GM21528 (cell line): ENCODE data around the gene SEMA6B.
"Not testable (repeated sequence)": the region's sequence is repeated elsewhere in the genome, so short reads cannot be mapped to it uniquely, and the experiment has no call there.

Source experiments
- ATAC-seq: cut with Tn5 transposase; IDR thresholded peaks from one replicate; pipeline ENCODE4 v1.9.1; 2021; ENCODE audit warnings: mild to moderate bottlenecking, moderate library complexity; ENCODE audit not compliant: unreplicated experiment, low FRiP score

The SEMA6B gene

DNA sequence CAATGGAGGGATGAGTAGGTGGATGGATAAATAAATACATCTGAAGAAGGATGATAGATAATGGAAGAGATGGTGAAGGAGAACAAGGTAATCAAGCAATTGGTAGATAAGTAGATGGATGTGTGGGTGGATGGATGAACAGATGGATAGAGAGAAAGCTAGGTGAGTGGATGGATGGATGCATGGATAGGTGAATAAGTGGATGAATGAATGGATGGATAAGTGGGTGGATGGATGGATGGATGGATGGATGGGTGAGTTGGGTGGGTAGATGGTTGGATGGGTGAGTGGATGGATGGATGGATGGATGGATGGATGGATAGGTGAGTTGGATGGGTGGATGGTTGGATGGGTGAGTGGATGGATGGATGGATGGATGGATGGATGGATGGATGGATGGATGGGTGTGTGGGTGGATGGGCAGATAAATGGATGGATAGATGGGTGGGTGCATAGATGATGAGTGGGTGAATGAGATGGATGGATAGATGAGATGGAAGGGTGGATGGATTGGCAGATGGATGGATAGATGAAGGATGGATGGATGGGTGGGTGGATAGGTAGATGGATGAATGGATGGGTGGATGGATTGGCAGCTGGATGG lies 6.3 kb downstream of the SEMA6B start:
- no peak for ATAC-seq

DNA sequence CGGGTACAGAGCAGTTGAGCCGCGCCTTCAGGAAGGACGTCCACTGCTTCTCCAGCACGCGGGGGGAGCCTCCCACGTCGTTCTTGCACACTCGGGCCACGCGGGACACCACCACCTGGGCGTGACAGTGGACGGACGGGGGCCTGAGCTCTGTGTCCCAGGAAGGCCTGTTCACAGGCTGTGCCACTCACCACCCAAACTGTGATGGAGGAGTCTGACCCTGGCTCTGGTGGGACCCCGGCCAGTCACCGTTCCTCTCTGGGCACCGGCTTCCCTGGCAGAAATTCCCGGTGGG lies 7.0 kb downstream of the SEMA6B start:
- ATAC-seq, result no peak

DNA sequence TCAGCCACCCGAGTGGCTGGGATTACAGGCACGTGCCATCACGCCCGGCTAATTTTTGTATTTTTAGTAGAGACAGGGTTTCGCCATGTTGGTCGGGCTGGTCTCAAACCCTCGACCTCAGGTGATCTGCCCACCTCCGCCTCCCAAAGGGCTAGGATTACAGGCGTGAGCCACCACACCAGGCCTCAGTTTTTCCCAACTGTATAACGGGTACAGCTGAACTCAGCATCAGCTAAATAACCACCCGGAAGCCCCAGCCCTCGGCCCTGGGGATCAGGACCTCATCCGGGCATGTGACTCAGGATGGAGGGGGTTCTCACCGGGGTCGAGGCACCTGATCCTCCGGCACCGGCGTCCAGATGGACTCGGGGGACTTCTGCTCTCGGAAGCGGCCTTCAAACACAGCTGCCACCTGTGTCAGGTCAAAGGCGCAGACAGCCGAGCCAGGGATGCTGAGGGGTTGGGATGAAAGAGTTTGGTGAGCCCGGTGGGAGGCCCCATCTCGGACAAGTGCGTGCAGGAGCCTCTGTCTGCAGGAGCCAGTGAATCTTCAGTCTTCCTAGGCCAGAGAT lies 8.9 kb downstream of the SEMA6B start:
- no peak for ATAC-seq

DNA sequence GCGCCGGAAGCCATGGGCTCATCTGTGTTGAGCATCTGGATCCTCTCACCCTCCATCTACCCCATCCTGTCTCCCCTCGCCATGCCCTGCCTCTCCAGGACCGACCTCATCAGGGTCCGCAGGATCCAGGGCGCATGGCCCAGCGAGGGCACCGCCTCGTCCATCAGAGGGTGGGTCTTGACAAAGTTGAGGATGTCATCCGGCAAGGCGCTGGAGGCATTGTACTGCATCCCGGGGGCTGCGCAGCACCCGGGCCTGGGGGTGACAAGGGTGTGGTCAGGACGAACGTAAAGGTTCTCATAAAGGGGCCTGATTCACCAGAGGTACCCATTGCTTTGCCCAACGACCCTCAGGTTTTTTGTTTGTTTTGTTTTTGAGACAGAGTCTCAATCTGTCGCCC lies 9.5 kb downstream of the SEMA6B start:
- no peak for ATAC-seq

DNA sequence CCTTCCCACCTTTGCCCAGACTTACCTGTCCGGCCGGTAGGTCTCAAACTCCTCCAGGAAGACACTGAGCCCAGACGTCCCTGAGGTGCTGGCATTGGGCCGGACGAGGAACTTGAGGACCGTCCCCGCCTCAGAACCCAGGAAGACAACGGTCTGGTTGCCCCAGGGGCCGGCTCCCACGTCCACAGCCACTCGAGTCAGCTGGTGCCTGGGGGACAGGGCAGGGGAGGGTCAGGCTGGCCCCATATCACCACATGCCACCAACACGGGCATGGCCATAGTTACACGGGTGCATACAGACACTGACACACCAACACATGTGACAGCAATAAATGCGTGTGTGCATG lies 11.3 kb downstream of the SEMA6B start:
- ATAC-seq, result no peak

DNA sequence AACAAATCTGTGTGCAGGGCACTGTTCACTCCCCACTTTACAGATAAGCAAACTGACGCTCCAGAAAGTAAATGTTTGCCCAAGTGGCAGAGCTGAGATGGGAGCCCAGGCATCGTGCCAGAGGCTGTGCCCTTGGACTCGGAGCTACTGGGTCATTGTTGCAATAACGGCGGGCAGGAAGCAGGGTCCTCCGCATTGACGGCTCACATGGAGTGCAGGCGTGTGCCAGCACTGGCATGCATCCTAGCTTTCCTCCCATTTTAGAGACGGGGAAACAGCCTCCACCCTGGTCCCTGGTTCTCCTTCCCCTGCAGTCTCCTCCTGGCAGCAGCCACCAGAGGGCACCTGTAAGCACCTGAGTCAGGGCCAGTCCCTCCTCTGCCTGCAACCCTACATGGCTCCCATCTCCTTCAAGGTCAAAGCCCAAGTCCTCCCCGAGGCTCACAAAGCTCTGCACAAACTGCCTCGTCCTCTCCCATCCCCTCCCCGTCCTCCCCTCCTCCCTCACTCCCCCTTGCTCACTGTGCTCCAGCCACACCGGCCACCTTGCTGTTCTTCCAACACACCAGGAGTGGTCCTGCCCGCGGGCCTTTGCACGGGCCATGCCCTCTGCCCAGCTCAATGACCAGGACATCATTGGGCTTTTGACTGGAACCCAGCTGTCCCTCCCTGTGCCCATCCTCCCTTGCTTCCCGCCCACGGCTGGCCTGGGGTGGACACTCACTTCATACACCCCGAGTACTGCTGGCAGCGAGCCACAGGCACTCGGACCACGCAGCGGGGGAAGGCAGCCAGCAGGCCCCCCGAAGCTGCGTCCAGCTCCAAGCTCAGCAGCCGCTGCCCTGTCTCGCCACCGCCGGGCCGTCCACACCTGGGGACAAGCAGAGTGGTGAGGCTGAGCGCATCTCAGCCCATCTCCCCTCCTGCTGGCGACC lies 11.9 kb downstream of the SEMA6B start:
- ATAC-seq, result no peak

DNA sequence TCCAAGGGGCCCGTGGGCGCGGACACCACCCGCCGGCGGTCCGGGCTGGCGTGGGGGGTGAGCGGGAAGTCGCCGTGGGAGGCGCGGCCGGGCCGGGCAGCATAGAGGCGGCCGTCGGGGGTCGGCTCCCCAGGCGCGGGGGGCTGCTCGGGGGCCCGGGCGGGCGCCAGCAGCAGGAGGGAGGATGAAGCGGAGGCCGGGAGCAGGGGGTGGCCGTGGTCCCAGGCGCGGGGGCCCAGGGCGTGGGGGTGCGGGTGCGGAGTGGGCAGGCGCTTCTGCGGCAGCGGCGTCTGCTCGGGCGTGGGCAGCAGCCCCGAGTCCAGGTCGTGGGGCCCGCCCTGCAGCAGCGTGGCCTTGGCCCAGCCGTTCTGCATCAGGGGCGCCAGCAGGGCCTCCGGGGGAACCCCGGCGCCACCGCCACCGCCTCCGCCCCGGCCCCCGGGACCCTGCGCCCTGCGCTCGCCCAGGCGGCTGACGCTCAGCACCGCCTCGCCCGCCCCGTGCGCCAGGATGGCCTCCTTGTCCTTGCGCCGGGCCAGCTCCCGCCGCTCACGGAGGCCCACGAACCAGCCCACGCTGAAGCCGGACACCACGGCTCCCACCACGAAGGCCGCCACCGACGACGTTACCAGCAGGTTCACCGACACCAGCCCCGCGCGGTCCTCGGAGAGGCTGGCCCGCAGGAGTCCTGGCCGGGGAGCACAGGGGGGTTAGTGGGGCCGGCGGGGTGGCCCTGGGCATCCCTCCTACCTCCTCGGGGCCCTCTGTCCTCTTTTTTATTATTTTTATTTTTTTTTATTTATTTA lies 15.4 kb downstream of the SEMA6B start:
- no peak for ATAC-seq

DNA sequence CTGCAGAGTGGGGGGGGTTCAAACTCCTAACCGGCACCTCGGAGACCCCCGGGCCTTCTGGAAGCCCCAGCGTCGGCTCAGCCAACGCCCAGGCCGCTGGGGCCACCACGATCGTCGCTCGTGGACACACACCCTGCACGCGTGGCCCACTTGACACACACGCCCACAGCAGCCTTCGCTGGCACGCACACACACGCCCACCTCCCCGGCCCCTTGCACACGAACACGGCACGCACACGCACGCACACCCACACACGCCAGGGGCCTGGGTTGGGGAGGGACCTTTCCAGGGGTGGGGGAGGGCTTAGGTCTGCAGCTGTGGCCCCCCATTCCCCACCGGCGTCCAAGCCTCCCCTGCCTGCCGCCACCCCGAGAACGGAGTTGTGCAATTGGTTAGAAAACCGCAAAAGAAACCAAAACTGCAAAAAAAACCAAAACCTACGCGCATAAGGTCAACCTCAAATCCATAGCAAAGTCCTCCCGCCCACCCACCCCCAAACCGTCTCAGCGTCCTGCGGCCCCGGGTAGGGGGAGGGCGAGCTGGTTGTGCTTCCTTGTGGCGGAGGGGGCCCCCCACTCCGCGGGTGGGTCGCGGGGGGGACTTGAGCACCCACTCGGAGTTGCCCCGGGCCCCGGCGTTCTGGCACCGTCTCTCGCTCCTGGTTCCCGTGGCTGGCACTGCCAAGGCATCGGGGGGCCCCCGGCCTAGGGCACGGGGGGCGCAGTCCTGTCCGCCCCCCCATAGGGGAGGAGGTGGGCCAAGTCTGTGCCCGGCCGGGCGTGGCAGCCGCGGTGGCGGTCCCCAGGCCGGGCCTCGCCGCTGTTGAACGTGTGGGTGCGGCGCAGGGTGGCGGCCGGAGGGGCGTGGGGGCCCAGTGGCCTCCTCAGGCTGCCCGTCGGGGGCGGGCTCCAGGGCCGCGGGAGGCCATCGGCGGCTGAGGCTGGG lies 16.3 kb downstream of the SEMA6B start:
- ATAC-seq, result no peak

DNA sequence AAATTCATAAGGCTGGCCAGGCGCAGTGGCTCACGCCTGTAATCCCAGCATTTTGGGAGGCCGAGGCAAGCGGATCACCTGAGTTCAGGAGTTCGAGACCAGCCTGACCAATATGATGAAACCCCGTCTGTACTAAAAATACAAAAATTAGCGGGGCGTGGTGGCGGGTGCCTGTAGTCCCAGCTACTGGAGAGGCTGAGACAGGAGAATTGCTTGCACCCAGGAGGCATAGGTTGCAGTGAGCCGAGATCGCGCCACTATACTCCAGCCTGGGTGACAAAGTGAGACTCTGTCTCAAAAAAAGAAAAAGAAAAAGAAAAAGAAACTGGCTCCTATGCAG lies 17.7 kb downstream of the SEMA6B start:
- not testable (repeated sequence) for ATAC-seq

DNA sequence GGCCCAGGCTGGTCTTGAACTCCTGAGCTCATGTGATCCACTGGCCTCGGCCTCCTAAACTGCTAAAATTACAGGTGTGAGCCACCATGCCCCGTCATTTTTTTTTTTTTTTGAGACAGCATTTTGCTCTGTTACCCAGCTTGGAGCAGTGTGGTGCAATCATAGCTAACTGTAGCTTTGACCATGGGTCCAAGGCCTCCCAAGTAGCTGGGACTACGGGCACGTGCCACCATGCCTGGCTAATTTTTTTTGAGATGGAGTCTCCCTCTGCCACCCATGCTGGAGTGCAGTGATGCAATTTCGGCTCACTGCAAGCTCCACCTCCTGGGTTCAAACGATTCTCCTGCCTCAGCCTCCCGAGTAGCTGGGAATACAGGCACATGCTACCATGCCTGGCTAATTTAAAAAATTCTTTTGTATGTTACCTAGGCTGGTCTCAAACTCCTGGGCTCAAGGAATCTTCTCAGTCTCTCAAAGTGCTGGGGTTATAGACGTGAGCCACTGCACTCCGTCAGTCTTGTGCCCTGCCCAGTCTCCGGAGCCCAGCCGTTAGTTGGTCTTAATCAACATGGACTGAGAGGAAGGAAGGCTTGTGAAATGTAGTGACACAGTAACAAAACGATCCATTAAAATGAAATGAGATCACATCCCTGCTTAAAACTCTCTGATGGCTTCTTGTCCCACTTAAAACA lies 18.2 kb downstream of the SEMA6B start:
- no peak for ATAC-seq

DNA sequence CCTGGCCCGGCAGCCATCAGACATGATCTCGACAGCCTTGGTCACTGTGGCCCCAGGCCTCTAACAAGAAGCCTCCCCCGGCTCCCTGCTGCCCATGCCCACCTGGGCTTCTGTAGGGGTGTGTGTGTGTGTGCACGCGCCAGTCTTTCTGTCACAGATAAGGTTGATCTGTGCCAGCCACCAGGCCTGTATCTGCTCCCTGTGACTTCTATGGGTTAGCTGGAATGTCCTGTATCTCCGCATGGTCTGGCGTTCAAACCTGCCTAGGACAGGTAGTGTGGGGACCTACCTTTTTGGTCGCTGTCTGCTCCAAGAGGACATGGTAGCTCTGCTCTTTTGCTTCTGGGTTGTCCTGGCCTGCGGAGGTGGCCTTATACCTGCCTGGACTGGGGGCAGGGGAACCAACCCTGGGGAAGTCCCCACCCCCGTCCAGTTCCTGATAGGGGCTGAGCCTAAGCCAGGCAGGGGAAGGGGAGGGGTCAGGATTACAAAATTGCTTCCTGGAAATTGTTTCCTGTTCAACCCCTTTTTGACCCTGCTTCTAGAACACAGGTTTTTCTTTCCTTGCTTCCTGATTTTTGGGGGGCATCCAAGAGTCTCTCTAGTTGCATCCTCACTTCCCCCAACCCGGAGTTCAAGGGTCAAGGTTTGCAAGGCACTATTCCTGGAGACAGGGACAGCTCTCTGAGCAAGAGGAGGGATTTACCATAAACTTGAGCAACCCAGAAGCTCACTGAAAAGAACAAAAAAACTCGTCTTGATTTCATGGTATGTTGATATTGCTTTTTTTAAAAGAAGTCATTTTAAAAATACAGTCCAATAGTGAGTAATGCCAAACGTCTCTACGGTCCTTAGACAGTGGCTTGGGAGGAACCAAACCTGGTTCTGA lies 19.5 kb downstream of the SEMA6B start, which contains the start of gene LRG1:
LRG1 (minus strand) TSS at position 344 of the 889 bp plus-strand sequence; CDS start at position 321, 23 bp downstream.
- ATAC-seq, result no peak

DNA sequence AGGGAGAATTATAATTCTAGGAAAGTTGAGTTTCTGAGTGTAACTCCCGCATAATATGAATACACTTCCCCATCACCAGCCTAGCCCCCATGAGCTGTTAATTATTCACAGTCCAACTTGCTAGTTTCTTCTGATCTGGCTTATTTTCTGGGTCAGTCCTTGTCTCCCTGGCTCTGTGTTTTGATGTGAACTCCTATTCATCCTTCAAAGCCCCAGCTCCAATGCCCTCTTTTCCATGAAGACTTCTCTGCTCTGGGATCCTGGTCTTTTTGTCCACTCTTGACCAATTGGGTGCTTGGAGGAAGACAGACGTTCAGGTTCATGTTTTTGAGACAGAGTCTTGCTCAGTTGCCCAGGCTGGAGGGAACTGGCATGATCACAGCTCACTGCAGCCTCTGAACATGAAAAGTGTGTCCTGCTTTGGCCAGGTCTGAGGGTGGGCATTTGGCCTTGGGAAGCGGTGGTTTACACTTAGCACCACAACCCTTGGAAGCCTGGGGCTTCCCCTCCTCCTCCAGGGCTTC lies 20.3 kb downstream of the SEMA6B start:
- no peak for ATAC-seq

DNA sequence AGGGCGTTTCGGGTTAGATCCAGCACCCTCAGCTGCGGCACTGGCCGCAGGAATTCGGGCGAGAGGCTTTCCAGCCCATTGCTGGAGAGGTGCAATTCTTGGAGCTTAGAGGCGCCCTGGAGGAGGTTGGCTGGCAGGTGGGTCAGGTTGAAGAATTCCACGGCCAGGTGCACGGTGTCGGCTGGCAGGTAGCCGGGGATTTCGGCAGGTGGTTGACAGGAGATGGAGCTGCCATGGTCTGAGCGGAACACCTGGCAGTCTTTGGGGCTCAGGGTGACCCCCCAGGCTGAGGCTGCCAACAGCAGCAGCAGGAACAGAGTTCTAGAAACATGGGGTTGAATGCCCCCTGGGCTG lies 20.9 kb downstream of the SEMA6B start:
- ATAC-seq, result no peak

DNA sequence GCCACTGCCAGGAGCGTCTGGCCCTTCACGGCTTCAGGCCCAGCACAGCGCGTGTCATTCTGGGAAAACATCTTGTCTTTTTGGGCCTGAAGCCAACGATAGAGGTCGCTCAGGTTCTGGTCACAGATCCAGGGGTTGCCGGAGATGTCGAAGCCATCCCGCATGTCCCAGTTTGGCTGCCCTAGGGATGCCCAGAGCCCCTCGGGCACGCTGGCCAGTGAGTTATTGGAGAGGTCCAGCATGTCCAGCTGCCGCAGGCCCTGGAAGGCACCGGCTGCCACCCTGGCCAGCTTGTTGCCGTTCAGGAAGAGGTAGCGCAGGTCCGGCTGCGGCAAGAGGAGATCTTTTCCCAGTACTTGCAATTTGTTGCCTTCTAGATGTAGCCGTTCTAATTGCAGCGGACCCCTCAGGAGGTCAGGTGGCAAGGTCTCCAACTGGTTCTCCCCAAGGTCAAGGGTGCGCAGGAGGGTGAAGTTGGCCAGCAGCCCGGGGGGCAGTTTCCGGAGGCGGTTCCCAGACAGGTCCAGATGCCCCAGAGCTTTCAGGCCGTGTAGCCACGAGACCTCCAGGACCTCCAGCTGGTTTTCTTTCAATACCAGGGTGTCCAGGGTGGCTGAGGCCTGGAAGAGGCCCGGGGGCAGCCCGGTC lies 21.4 kb downstream of the SEMA6B start:
- no peak for ATAC-seq

DNA sequence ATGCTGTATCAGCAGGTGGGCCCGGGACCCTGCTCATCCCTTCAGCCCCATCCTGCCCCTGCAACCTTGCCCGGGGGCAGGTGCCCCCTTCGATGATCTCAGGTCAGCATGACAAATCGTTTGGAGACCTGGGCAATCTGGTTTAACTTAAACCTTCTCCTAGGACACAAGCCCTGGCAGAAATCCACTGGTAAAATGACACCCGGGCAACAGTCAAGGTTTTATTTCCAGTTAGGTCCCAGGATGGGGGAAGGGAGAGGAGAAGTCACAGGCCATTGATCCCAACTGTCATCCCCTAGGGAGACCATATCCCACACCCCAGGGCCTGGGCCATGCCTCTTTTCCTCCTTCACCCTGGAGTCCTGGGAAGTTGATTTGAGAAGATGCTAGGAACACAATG lies 22.7 kb downstream of the SEMA6B start:
- no peak for ATAC-seq

DNA sequence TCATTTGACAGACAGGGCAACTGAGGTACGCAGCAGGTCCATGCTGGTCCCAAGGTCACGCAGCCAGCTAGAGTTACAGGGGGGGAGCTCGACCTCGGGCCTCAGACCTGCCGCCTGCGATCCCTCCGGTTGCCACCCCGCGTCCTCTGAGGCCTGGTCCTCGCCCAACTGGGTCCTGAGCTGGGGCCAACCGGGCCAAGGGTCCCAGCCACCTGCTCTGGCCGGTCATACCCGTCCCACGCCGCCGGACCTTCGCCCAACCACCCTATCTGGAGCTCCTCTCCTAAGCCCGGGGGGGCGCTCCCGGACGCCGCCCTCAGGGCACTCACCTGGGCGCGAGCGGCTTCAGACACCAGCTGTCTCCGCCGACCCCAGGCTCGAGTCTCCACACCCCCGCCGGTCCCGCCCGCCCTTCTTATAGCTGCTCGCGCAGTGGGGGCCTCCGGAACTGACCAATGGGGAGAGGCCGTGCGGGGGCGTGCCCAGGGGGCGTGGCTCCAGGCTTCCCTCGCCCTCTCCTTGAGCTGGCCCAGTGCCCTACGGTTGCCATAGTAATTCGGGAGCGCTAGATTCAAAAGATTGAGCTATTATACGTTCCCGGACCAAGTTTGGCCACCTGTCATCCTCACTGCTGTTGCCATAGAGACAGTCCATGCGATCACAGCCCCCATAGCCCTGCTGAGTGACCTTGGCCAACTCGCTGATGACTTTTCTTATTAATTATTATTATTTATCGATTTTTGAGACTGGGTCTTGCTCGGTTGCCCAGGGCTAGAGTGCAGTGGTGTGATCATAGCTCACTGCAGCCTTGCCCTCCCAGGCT lies 24.4 kb downstream of the SEMA6B start, which contains the start of gene PLIN5:
PLIN5 (minus strand) TSS at position 389 of the 823 bp plus-strand sequence. CDS start 1,150 bp downstream, outside the sequence.
- no peak for ATAC-seq
